ENCODE measurements around the gene FAM13B. TPM values are rescaled to one million over a fixed set of nuclear protein-coding genes. Genes with fewer than 3 reads are reported as not detected.

The FAM13B gene
- total and polyA plus RNA-seq, 9 of the 15 experiments (the other 6 are each of a cell fraction or from before 2014, with no cell fraction given): 2.3 to 21.6 (median 14.1) TPM

DNA sequence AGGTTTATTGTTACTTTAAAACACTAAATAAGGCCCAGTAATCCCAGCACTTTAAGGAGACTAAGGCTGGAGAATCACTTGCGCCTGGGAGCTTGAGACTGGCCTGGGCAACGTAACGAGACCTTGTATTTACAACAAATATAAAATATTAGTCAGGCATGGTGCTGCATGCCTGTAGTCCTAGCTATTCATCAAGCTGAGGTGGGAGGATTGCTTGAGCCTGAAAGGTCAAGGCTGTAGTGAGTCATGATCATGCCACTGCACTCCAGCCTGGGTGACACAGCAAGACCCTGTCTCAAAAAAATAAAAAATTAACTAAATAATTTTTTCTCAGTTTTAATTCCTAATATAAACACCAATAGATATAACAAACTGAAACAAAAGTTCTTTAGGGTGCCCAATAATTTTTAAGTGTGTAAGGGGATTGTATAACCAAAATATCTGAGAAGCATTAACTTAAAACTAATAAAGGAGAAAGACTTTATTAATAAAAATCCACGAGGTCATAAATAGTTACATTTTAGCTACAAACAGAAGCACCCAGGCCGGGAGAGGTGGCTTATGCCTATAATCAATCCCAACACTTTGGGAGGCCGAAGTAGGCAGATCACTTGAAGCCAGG is 32.7 kb downstream of the FAM13B start (continued):
- TF ChIP-seq ZNF140 (CRISPR knock-in tag; IDR thresholded peaks at IDR 0.05) (no peak), HMG20A (CRISPR knock-in tag; conservative IDR thresholded peaks at IDR 0.05) (no peak), CBFA2T3 (IDR thresholded peaks at IDR 0.05) (0 out of 2 replicates have a peak, but pooled peaks have one; percentile 8), ZZZ3 (IDR thresholded peaks at IDR 0.05) (no peak), SMAD3 (CRISPR knock-in tag; conservative IDR thresholded peaks at IDR 0.05) (0 out of 2 replicates have a peak, but pooled peaks have one; percentile 54), HDAC6 (IDR thresholded peaks at IDR 0.05; ENCODE audit: low read depth, low read length) (no peak), HDGF (IDR thresholded peaks at IDR 0.05) (no peak), FOSL1 (tag; conservative IDR thresholded peaks at IDR 0.05) (peak; percentile 97), GABPB2 (CRISPR knock-in tag; conservative IDR thresholded peaks at IDR 0.05) (no peak), ATF2 (CRISPR knock-in tag; IDR thresholded peaks at IDR 0.05) (no peak)
- TF ChIP-seq, protein P1, sequence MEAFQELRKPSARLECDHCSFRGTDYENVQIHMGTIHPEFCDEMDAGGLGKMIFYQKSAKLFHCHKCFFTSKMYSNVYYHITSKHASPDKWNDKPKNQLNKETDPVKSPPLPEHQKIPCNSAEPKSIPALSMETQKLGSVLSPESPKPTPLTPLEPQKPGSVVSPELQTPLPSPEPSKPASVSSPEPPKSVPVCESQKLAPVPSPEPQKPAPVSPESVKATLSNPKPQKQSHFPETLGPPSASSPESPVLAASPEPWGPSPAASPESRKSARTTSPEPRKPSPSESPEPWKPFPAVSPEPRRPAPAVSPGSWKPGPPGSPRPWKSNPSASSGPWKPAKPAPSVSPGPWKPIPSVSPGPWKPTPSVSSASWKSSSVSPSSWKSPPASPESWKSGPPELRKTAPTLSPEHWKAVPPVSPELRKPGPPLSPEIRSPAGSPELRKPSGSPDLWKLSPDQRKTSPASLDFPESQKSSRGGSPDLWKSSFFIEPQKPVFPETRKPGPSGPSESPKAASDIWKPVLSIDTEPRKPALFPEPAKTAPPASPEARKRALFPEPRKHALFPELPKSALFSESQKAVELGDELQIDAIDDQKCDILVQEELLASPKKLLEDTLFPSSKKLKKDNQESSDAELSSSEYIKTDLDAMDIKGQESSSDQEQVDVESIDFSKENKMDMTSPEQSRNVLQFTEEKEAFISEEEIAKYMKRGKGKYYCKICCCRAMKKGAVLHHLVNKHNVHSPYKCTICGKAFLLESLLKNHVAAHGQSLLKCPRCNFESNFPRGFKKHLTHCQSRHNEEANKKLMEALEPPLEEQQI (IDR thresholded peaks at IDR 0.05): no peak
- TF ChIP-seq, protein P2, sequence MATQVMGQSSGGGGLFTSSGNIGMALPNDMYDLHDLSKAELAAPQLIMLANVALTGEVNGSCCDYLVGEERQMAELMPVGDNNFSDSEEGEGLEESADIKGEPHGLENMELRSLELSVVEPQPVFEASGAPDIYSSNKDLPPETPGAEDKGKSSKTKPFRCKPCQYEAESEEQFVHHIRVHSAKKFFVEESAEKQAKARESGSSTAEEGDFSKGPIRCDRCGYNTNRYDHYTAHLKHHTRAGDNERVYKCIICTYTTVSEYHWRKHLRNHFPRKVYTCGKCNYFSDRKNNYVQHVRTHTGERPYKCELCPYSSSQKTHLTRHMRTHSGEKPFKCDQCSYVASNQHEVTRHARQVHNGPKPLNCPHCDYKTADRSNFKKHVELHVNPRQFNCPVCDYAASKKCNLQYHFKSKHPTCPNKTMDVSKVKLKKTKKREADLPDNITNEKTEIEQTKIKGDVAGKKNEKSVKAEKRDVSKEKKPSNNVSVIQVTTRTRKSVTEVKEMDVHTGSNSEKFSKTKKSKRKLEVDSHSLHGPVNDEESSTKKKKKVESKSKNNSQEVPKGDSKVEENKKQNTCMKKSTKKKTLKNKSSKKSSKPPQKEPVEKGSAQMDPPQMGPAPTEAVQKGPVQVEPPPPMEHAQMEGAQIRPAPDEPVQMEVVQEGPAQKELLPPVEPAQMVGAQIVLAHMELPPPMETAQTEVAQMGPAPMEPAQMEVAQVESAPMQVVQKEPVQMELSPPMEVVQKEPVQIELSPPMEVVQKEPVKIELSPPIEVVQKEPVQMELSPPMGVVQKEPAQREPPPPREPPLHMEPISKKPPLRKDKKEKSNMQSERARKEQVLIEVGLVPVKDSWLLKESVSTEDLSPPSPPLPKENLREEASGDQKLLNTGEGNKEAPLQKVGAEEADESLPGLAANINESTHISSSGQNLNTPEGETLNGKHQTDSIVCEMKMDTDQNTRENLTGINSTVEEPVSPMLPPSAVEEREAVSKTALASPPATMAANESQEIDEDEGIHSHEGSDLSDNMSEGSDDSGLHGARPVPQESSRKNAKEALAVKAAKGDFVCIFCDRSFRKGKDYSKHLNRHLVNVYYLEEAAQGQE (IDR thresholded peaks at IDR 0.05; ENCODE audit: borderline replicate concordance): no peak
- TF ChIP-seq, protein P2 (CRISPR knock-in tag; IDR thresholded peaks at IDR 0.05; ENCODE audit: low read depth): no peak
- TF ChIP-seq, protein P3, sequence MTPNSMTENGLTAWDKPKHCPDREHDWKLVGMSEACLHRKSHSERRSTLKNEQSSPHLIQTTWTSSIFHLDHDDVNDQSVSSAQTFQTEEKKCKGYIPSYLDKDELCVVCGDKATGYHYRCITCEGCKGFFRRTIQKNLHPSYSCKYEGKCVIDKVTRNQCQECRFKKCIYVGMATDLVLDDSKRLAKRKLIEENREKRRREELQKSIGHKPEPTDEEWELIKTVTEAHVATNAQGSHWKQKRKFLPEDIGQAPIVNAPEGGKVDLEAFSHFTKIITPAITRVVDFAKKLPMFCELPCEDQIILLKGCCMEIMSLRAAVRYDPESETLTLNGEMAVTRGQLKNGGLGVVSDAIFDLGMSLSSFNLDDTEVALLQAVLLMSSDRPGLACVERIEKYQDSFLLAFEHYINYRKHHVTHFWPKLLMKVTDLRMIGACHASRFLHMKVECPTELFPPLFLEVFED (CRISPR knock-in tag; conservative IDR thresholded peaks at IDR 0.05): no peak
